GM23248 (cell line): Measurements from ENCODE around the gene STKLD1.

Experiments
- EZH2 ChIP-seq: fragments of 200-600 bp; sonication (generic); IDR thresholded peaks from 2 replicates; pipeline ENCODE4 v1.6.1; 2018; ENCODE audit warnings: antibody characterized with exemption, mild to moderate bottlenecking; ENCODE audit not compliant: insufficient read depth, poor library complexity, severe bottlenecking
- EZH2phosphoT487 ChIP-seq: fragments of 200-600 bp; sonication (generic); IDR thresholded peaks from 2 replicates; pipeline ENCODE4 v1.6.1; 2018; ENCODE audit warnings: antibody characterized with exemption, moderate library complexity, mild to moderate bottlenecking, low read depth; ENCODE audit not compliant: insufficient read depth

- no peak for TF ChIP-seq EZH2
- TF ChIP-seq EZH2phosphoT487 = no peak
Observed at GRCh38 chr9:133382507-133383141, 6.5 kb downstream of the STKLD1 start.
